Naive thymus-derived CD4-positive, alpha-beta T cell (primary cell): ENCODE results near the gene CDK4. TPM values are rescaled to one million over a fixed set of nuclear protein-coding genes. Genes with fewer than 3 reads are reported as not detected.

Experiments
- ATAC-seq: fragments of 150-1000 bp; cut with Tn5 transposase; 2 replicates; pipeline ENCODE4 v1.10.0; 2021; ENCODE audit warnings: mild to moderate bottlenecking, moderate library complexity
- CTCF ChIA-PET: fragments of 350-600 bp; sonication (Branson Sonifier 250); formaldehyde crosslinking; loops from one replicate; lab custom pipeline; 2021; ENCODE audit warnings: antibody characterized with exemption; lab: Charles Lee
- POLR2A ChIA-PET: fragments of 350-600 bp; sonication (Branson Sonifier 250); formaldehyde crosslinking; loops from one replicate; lab custom pipeline; 2021; ENCODE audit warnings: antibody characterized with exemption, inconsistent platforms; lab: Charles Lee
- DNase-seq, 9 donors: peaks; one replicate each; pipeline versions ENCODE4 v3.0.0 to v3.0.0-alpha.2; 2020 to 2022; ENCODE audit warnings: mixed read lengths in 1 of 9
- H3K27ac ChIP-seq: one replicate; pipeline ENCODE4 v1.7.0; 2013; ENCODE audit warnings: mild to moderate bottlenecking, low read depth, low read length, moderate library complexity
- H3K27me3 ChIP-seq, 2 donors: one replicate each; pipeline ENCODE4 v1.7.0; 2013; ENCODE audit warnings: low read length in 2 of 2, mild to moderate bottlenecking in 2 of 2, moderate library complexity in 2 of 2; ENCODE audit not compliant: control insufficient read depth in 2 of 2, insufficient read depth in 2 of 2
- H3K36me3 ChIP-seq, 3 experiments: 1 replicate in 2 of 3; 2 replicates in 1 of 3; pipeline ENCODE4 v1.7.0; 2013; ENCODE audit warnings: low read length in 3 of 3, mild to moderate bottlenecking in 3 of 3, moderate library complexity in 1 of 3; ENCODE audit not compliant: insufficient read depth in 3 of 3, control insufficient read depth in 2 of 3
- H3K4me1 ChIP-seq, 2 donors: one replicate each; pipeline ENCODE4 v1.7.0; 2013; ENCODE audit warnings: low read length in 2 of 2, mild to moderate bottlenecking in 2 of 2, moderate library complexity in 1 of 2; ENCODE audit not compliant: control insufficient read depth in 2 of 2, insufficient read depth in 2 of 2
- H3K4me3 ChIP-seq: 2 replicates; pipeline ENCODE4 v1.7.0; 2013; ENCODE audit warnings: mild to moderate bottlenecking, low read length
- H3K9me3 ChIP-seq, 3 experiments: 1 replicate in 2 of 3; 2 replicates in 1 of 3; pipeline ENCODE4 v1.7.0; 2013; ENCODE audit warnings: low read length in 3 of 3; ENCODE audit not compliant: control insufficient read depth in 2 of 3
- H3K27ac Mint-ChIP-seq, 9 donors: one replicate each; pipeline ENCODE4 v1.8.0; 2020 to 2022; ENCODE audit warnings: mixed read lengths in 9 of 9, mild to moderate bottlenecking in 8 of 9, moderate library complexity in 5 of 9, inconsistent platforms in 2 of 9
- H3K27me3 Mint-ChIP-seq, 5 donors: one replicate each; pipeline ENCODE4 v1.8.0; 2021 to 2022; ENCODE audit warnings: mixed read lengths in 5 of 5, mild to moderate bottlenecking in 1 of 5
- H3K36me3 Mint-ChIP-seq, 5 donors: one replicate each; pipeline ENCODE4 v1.8.0; 2020 to 2022; ENCODE audit warnings: mixed read lengths in 5 of 5, mild to moderate bottlenecking in 3 of 5, inconsistent platforms in 1 of 5
- H3K4me1 Mint-ChIP-seq, 7 donors: one replicate each; pipeline ENCODE4 v1.8.0; 2020 to 2022; ENCODE audit warnings: mixed read lengths in 7 of 7, mild to moderate bottlenecking in 3 of 7, inconsistent platforms in 1 of 7
- H3K4me3 Mint-ChIP-seq, 10 donors: one replicate each; pipeline ENCODE4 v1.8.0; 2020 to 2022; ENCODE audit warnings: mild to moderate bottlenecking in 10 of 10, mixed read lengths in 10 of 10, moderate library complexity in 6 of 10, inconsistent platforms in 2 of 10
- H3K9me3 Mint-ChIP-seq, 11 donors: one replicate each; pipeline ENCODE4 v1.8.0; 2020 to 2022; ENCODE audit warnings: mixed read lengths in 11 of 11, mild to moderate bottlenecking in 4 of 11, inconsistent platforms in 1 of 11, moderate library complexity in 1 of 11
- intact Hi-C, 2 donors: fragments of 100-400 bp; cut with micrococcal nuclease; formaldehyde crosslinking; loops; one replicate each; pipeline ENCODE4 v1.15.1; 2023
- polyA plus RNA-seq, 2 donors: library from polyadenylated mRNA; unstranded; fragments of 300-500 nt; fragmentation: Illumina TruSeq; gene quantifications; one replicate each; pipeline ENCODE4 v1.2.3, GENCODE V29; 2021
- total RNA-seq, 6 experiments: library from RNA in 5 of 6; stranded (reverse) in 5 of 6; gene quantifications; 1 replicate in 5 of 6; 2 replicates in 1 of 6; pipeline ENCODE4 v1.2.3 and lab custom pipeline; 2021 to 2026

CDK4 gene
- total and polyA plus RNA-seq, 7 experiments from 2014 or later, result 23.8 to 108 (median 49.5) TPM

- peaks cover 25 to 58% (median 46%) of the 10 kb centered on the region in 7 donors for H3K4me1 Mint-ChIP-seq
- intact Hi-C loops, result no loop called here
- Histone ChIP-seq H3K4me1 (peaks cover 36 to 40% of the 10 kb centered on the region in 2 donors), H3K9me3 (no peaks in the 10 kb centered on the region), H3K27ac (peak overlapping the region; percentile 52), H3K36me3 (peaks cover 0 to 15% (median 9%) of the 10 kb centered on the region in 3 experiments), H3K27me3 (no peaks in the 10 kb centered on the region), H3K4me3 (peak overlapping the region; percentile 19)
- H3K4me3 Mint-ChIP-seq, result peak overlapping the region; percentile 7 to 100 (median 98)
- H3K27ac Mint-ChIP-seq, result peak overlapping the region; percentile 78 to 100 (median 99)
- ChIA-PET CTCF (interaction anchor here (0.6 to 2.8 kb wide), 15 partner anchors 9 to 124 kb away, joined by 3 to 10 read pairs (median 5); partner anchors contain the start of genes EEF1AKMT3 and METTL1), POLR2A (interaction anchor here (0.7 to 2.6 kb wide), 10 partner anchors 9 to 149 kb away, joined by 3 to 8 read pairs (median 4); partner anchors contain the start of genes B4GALNT1, CYP27B1, EEF1AKMT3 and METTL1)
- ATAC-seq, result no peak
- no peaks in the 10 kb centered on the region for H3K27me3 Mint-ChIP-seq
- peak in 2 of 9 donors; percentile 12 to 25 for DNase-seq
- peaks cover 0 to 8% (median 0%) of the 10 kb centered on the region in 11 donors for H3K9me3 Mint-ChIP-seq
- peaks cover 0 to 11% (median 5%) of the 10 kb centered on the region in 5 donors for H3K36me3 Mint-ChIP-seq
Measured at GRCh38 chr12:57781244-57781643, 29.1 kb upstream of the CDK4 start.

GRCh38 chr12:57780284-57780897 lies 28.3 kb upstream of the CDK4 start:
- intact Hi-C loops, result no loop called here
- ATAC-seq, result no peak
- H3K4me1 Mint-ChIP-seq, result peaks cover 28 to 57% (median 50%) of the 10 kb centered on the region in 7 donors

GRCh38 chr12:57779736-57780135 lies 27.6 kb upstream of the CDK4 start:
- peaks cover 0 to 8% (median 0%) of the 10 kb centered on the region in 11 donors for H3K9me3 Mint-ChIP-seq
- no peak overlapping the region for H3K4me3 ChIP-seq
- peaks cover 0 to 5% (median 0%) of the 10 kb centered on the region in 3 experiments for H3K36me3 ChIP-seq
- CTCF ChIA-PET, result interaction anchor here (0.6 to 2.4 kb wide), 2 partner anchors 23 to 73 kb away, joined by 3 to 7 read pairs; no protein-coding TSS in a partner anchor
- peaks cover 0 to 16% (median 5%) of the 10 kb centered on the region in 5 donors for H3K36me3 Mint-ChIP-seq
- peak overlapping the region; percentile 8 for H3K27ac ChIP-seq
- peak overlapping the region in 8 of 9 donors; percentile 21 to 99 (median 88) for H3K27ac Mint-ChIP-seq
- no peaks in the 10 kb centered on the region for H3K9me3 ChIP-seq
- no peaks in the 10 kb centered on the region for H3K27me3 ChIP-seq
- no peak overlapping the region for H3K4me3 Mint-ChIP-seq
- DNase-seq (no peak), ATAC-seq (no peak)
- peaks cover 28 to 57% (median 50%) of the 10 kb centered on the region in 7 donors for H3K4me1 Mint-ChIP-seq
- intact Hi-C loops, result no loop called here
- peaks cover 36 to 40% of the 10 kb centered on the region in 2 donors for H3K4me1 ChIP-seq
- POLR2A ChIA-PET, result interaction anchor here (0.8 to 2.1 kb wide), 3 partner anchors 8 to 23 kb away, joined by 3 to 5 read pairs (median 3); partner anchors contain the start of genes EEF1AKMT3 and METTL1
- H3K27me3 Mint-ChIP-seq, result no peaks in the 10 kb centered on the region

More at GRCh38 chr12:57780284-57780897, 28.3 kb upstream of the CDK4 start:
- H3K4me1 ChIP-seq, result peaks cover 36 to 40% of the 10 kb centered on the region in 2 donors
- ChIA-PET POLR2A (interaction anchor here (0.6 to 2.2 kb wide), 3 partner anchors 8 to 59 kb away, joined by 3 to 8 read pairs (median 5); partner anchors contain the start of genes EEF1AKMT3 and METTL1), CTCF (interaction anchor here (0.6 to 2.4 kb wide), 3 partner anchors 18 to 34 kb away, joined by 4 to 7 read pairs (median 5); no protein-coding TSS in a partner anchor)
- DNase-seq, result no peak
- Mint-ChIP-seq H3K36me3 (peaks cover 0 to 16% (median 5%) of the 10 kb centered on the region in 5 donors), H3K4me3 (peak overlapping the region in 6 of 10 donors; percentile 4 to 100 (median 62)), H3K27me3 (no peaks in the 10 kb centered on the region), H3K9me3 (peaks cover 0 to 8% (median 0%) of the 10 kb centered on the region in 11 donors), H3K27ac (peak overlapping the region; percentile 72 to 100 (median 97))
- H3K27me3 ChIP-seq, result no peaks in the 10 kb centered on the region
- peak overlapping the region; percentile 8 for H3K27ac ChIP-seq
- H3K4me3 ChIP-seq, result no peak overlapping the region
- H3K36me3 ChIP-seq, result peaks cover 0 to 6% (median under 1%) of the 10 kb centered on the region in 3 experiments
- no peaks in the 10 kb centered on the region for H3K9me3 ChIP-seq

GRCh38 chr12:57777911-57778310 lies 25.8 kb upstream of the CDK4 start:
- H3K27ac Mint-ChIP-seq, result no peak overlapping the region
- H3K4me1 ChIP-seq, result peaks cover 25 to 30% of the 10 kb centered on the region in 2 donors

GRCh38 chr12:57777367-57777766 lies 25.3 kb upstream of the CDK4 start:
- Histone ChIP-seq H3K4me1 (peaks cover 23 to 29% of the 10 kb centered on the region in 2 donors), H3K9me3 (no peaks in the 10 kb centered on the region), H3K27me3 (no peaks in the 10 kb centered on the region), H3K4me3 (no peak overlapping the region), H3K27ac (no peak overlapping the region), H3K36me3 (no peaks in the 10 kb centered on the region)
- Mint-ChIP-seq H3K27ac (no peak overlapping the region), H3K4me3 (no peak overlapping the region), H3K27me3 (peaks cover 0 to 3% (median 0%) of the 10 kb centered on the region in 5 donors), H3K4me1 (peaks cover 28 to 49% (median 41%) of the 10 kb centered on the region in 7 donors), H3K9me3 (peaks cover 0 to 5% (median 0%) of the 10 kb centered on the region in 11 donors), H3K36me3 (peaks cover 0 to 8% (median 0%) of the 10 kb centered on the region in 5 donors)
- ATAC-seq, result no peak
- ChIA-PET CTCF (no interaction called here), POLR2A (interaction anchor here (0.7 to 1.2 kb wide), 3 partner anchors 18 to 66 kb away, joined by 3 to 5 read pairs (median 3); no protein-coding TSS in a partner anchor)
- DNase-seq, result no peak
- intact Hi-C loops, result no loop called here

More at GRCh38 chr12:57777911-57778310, 25.8 kb upstream of the CDK4 start:
- Mint-ChIP-seq H3K36me3 (peaks cover 0 to 10% (median 3%) of the 10 kb centered on the region in 5 donors), H3K4me1 (peaks cover 29 to 52% (median 44%) of the 10 kb centered on the region in 7 donors), H3K9me3 (peaks cover 0 to 6% (median 0%) of the 10 kb centered on the region in 11 donors), H3K4me3 (no peak overlapping the region), H3K27me3 (peaks cover 0 to 2% (median 0%) of the 10 kb centered on the region in 5 donors)
- ATAC-seq (no peak), DNase-seq (no peak)
- Histone ChIP-seq H3K27me3 (no peaks in the 10 kb centered on the region), H3K27ac (no peak overlapping the region), H3K36me3 (peaks cover 0 to 4% (median 0%) of the 10 kb centered on the region in 3 experiments), H3K9me3 (no peaks in the 10 kb centered on the region), H3K4me3 (no peak overlapping the region)
- POLR2A ChIA-PET, result interaction anchor here (0.7 to 0.8 kb wide), 2 partner anchors 19 to 20 kb away, joined by 3 to 5 read pairs; no protein-coding TSS in a partner anchor
- intact Hi-C loops, result no loop called here
- CTCF ChIA-PET, result no interaction called here

- DNase-seq (no peak), ATAC-seq (no peak)
- Histone ChIP-seq H3K27ac (no peak overlapping the region), H3K27me3 (no peaks in the 10 kb centered on the region), H3K36me3 (peaks cover 0 to 3% (median 0%) of the 10 kb centered on the region in 3 experiments), H3K4me1 (peaks cover 15 to 23% of the 10 kb centered on the region in 2 donors), H3K9me3 (no peaks in the 10 kb centered on the region), H3K4me3 (no peak overlapping the region)
- CTCF ChIA-PET, result no interaction called here
- POLR2A ChIA-PET, result interaction anchor here (1.2 kb wide), 2 partner anchors 12 to 17 kb away, joined by 3 to 5 read pairs; no protein-coding TSS in a partner anchor
- H3K4me1 Mint-ChIP-seq, result peaks cover 23 to 45% (median 37%) of the 10 kb centered on the region in 7 donors
- H3K4me3 Mint-ChIP-seq, result no peak overlapping the region
- H3K36me3 Mint-ChIP-seq, result peaks cover 0 to 9% (median 0%) of the 10 kb centered on the region in 5 donors
- peaks cover 0 to 3% (median 0%) of the 10 kb centered on the region in 5 donors for H3K27me3 Mint-ChIP-seq
- intact Hi-C loops, result no loop called here
- H3K27ac Mint-ChIP-seq, result peak overlapping the region in 1 of 9 donors; percentile 86
- no peaks in the 10 kb centered on the region for H3K9me3 Mint-ChIP-seq
Measured at GRCh38 chr12:57776247-57776587, 24.1 kb upstream of the CDK4 start.
